Posterior vena cava (tissue), 2 donors: ENCODE data around the gene PRSS36. TPM values are rescaled to one million over a fixed set of nuclear protein-coding genes. Genes with fewer than 3 reads are reported as not detected.
A peak's percentile ranks its signal among the peaks of the same experiment; 100 is the strongest.
"Not testable (repeated sequence)": the region's sequence is repeated elsewhere in the genome, so short reads cannot be mapped to it uniquely, and the experiment has no call there.

ENCODE experiments used
- DNase-seq: peaks from one replicate; pipeline ENCODE4 v3.0.0-alpha.2; 2020; ENCODE audit warnings: low spot score
- intact Hi-C, 2 donors: fragments of 100-400 bp; cut with DNase I; formaldehyde crosslinking; loops; one replicate each; pipeline versions ENCODE4 v1.14.1 to v1.14.2; 2022 to 2023
- total RNA-seq, 2 donors: library from RNA; stranded (reverse); fragmentation: NEBNext Ultra II Directional; extraction: Animal tissue kit (Norgen Biotek cat#: 25700); gene quantifications; one replicate each; pipeline ENCODE4 v1.2.1, GENCODE V29; 2021
- donor health status: DM: yes; HTN: yes; CAD: no.
- donor health status: DM: yes; HTN: yes; CAD: no.

Gene PRSS36
- total RNA-seq, 2 donors from 2014 or later = 2.9 to 5.2 TPM

GRCh38 chr16:31111881-31112466 is 37.9 kb downstream of the PRSS36 start:
- DNase-seq = no peak
- intact Hi-C loops = no loop called here

DNA sequence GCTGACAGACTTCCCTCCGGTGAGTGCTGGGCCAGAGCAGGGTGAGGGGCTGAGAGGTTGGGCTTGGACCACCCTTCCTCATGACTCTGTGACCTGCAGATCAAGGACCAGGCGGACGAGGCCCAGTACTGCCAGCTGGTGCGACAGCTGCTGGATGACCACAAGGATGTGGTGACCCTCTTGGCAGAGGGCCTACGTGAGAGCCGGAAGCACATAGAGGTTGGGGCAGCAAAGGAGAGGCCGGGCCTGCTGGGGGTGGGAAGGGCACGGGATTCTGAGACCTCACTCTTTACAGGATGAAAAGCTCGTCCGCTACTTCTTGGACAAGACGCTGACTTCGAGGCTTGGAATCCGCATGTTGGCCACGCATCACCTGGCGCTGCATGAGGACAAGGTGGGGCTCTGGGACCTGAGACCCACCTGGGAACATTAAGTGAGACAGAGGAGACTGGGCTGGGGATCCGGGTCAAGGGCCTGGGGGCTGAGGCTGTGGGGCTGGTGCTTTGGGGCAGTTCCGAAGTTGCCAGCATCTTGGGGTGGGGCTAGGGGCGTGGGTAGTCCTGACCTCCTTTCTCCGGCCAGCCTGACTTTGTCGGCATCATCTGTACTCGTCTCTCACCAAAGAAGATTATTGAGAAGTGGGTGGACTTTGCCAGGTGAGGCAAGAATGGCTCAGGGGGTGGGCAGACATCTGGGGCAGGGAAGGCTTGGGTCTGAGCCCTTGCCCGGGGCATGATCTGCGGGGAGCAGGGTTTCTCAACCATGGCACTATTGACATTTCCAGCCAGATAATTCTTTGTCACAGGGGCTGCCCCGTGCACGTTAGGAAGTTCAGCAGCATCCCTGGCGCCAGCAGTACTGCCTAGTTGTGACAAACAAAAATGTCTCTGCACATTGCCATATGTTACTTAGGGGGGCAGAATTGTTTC is 39.5 kb downstream of the PRSS36 start:
- no peak for DNase-seq
- intact Hi-C loops = no loop called here

- intact Hi-C loops = no loop called here
Observed at GRCh38 chr16:31109622-31110021, 40.2 kb downstream of the PRSS36 start.

GRCh38 chr16:31108794-31109558 is 40.9 kb downstream of the PRSS36 start:
- intact Hi-C loops = no loop called here
- no peak for DNase-seq

More at GRCh38 chr16:31109622-31110021, 40.2 kb downstream of the PRSS36 start:
- DNase-seq = no peak

- intact Hi-C loops = no loop called here
- DNase-seq = peak; percentile 94
Observed at GRCh38 chr16:31108035-31108793, 41.7 kb downstream of the PRSS36 start, which contains the start of gene BCKDK. TSS of gene BCKDK (plus strand) at chr16:31108386. CDS start at chr16:31109224, 838 bp downstream.

DNA sequence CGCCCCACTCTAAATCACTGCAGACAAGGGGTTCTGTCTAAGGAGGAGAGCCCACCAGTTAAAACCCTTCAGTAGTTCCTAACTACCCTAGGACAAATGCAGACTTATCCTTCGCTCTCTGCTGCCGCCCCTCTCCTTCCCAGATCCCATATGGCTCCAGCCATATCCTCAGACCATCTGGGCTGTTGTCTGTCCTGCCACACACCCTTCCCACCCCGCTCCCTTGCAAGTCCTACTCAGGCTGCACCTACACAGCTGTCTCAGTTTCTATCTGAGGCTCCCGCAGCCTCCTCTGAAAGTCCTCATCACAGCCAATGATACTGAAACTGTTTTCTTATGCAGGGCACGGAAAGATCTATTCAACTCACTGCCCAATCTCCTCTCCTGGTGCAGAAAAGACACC is 42.4 kb downstream of the PRSS36 start:
- no peak for DNase-seq
- intact Hi-C loops = no loop called here

DNA sequence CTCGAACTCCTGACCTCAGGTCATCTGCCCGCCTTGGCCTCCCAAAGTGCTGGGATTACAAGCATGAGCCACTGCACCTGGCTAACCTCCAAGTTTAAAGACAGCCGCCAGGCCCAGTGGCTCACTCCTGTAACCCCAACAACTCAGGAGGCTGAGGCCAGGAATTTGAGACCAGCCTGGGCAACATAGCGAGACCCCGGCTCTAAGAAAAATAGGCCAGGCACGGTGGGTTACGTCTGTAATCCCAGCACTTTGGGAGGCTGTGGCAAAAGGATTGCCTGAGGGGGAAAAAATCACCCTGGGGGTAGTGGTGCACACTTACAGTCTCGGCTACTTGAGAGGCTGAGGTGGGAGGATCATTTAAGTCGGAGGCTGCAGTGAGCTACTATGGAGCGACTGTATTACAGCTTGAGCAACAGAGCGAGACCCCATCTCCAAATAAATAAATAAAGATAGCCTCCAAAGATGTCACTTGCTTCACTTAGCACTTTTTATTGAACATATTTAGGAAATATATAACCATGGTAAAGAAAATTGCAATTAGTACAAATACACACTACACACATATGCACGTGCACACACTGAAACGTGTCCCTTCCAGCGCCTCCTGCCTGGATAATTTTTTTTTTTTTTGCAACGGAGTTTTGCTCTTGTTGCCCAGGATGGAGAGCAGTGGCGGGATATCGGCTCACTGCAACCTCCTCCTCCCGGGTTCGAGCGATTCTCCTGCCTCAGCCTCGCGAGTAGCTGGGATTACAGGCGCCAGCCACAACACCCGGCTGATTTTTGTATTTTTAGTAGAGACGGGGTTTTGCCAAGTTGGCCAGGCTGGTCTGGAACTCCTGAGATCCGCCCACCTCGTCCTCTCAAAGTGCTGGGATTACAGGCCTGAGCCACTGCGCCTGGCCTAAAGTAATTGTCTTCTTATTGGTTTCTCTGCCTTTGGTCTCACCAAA is 43.1 kb downstream of the PRSS36 start:
- intact Hi-C loops = no loop called here
- no peak for DNase-seq

DNA sequence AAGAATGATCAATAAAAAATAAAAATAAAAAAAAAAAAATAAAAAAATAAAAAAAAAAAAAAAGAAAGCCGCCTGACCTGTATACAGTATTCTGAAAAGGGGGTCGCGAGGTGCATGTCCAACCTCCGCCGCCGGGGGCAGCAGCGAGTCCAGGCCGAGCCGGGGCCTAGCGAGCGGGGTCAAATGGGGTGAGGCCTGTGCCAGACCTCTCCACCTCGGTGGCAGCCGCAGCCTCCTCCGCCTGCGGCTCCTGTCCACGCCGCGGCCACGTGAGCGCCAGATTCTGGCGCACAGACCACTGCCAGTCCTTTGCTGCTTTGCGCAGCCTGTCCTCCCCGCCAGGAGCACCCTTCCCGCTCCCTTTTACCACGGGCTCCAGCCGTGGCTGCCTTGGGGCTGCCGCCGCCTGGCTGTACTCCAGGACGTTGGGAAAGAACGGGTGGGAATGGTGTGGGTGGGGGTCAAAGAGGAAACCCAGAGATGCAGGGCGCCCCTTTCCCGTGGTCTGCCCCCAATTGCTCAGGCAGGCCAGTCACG is 44.1 kb downstream of the PRSS36 start:
- DNase-seq = peak; percentile 95
- intact Hi-C loops = no loop called here

GRCh38 chr16:31100876-31101641 is 48.8 kb downstream of the PRSS36 start:
- DNase-seq, intact Hi-C loops: not testable (repeated sequence)

- no peak for DNase-seq
- intact Hi-C loops = loop anchor here in 1 of 2 donors (10.0 kb wide), 1 partner anchor 115 kb away; the partner anchor contains the start of gene HSD3B7
Observed at GRCh38 chr16:31099860-31100638, 49.8 kb downstream of the PRSS36 start.

- intact Hi-C loops = loop anchor here in 1 of 2 donors (10.0 kb wide), 1 partner anchor 110 kb away; the partner anchor contains the start of gene HSD3B7
- peak; percentile 99 for DNase-seq
Observed at GRCh38 chr16:31094424-31095120, 55.3 kb downstream of the PRSS36 start, which contains the start of gene VKORC1. TSS of gene VKORC1 (minus strand) at chr16:31094797. CDS start at chr16:31094729, 68 bp downstream.

- DNase-seq = no peak
- intact Hi-C loops = loop anchor here in 1 of 2 donors (10.0 kb wide), 1 partner anchor 109 kb away; the partner anchor contains the start of gene HSD3B7
Observed at GRCh38 chr16:31094088-31094423, 55.8 kb downstream of the PRSS36 start.

DNA sequence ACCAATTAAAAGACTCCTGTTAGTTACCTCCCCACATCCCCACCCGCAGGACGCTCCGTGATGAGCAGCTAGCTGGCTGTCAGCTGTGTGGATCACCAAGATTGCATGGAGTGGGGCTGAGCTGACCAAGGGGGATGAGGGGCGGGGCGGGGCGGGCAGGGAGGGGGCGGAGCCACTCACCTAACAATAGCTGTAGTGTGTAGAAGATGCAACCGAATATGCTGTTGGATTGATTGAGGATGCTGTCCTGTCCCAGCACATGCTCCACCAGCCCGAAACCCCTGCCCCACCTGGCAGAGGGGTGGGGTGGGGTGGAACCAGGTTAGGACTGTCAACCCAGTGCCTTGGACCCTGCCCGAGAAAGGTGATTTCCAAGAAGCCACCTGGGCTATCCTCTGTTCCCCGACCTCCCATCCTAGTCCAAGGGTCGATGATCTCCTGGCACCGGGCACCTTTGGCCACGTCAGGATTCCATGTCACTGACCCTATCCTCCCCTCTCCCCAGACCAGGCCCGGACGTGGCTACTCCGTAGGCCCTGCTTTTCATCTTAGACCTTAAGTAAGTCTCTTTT is 56.6 kb downstream of the PRSS36 start:
- DNase-seq = peak; percentile 72
- intact Hi-C loops = loop anchor here in 1 of 2 donors (10.0 kb wide), 1 partner anchor 108 kb away; the partner anchor contains the start of gene HSD3B7

GRCh38 chr16:31092330-31092729 is 57.5 kb downstream of the PRSS36 start:
- intact Hi-C loops = loop anchor here in 1 of 2 donors (10.0 kb wide), 1 partner anchor 108 kb away; the partner anchor contains the start of gene HSD3B7
- DNase-seq = peak; percentile 76

DNA sequence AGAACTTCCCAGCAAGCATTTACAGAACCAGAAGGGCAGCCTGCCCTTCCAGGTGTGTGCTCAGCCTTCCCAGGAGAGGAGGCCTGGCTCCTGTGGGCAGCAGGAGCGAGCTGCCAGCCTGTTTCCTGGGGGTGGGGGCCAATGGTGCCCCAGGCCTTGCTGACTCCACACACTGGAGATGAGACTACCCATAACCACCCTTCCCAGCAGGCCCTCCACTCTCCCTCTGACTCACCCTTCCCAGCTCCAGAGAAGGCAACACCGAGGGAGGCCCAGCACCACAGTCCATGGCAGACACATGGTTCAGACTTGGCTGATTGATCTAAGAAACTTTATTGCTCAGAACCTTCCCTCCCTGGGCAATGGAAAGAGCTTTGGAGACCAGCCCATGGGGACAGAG is 59.3 kb downstream of the PRSS36 start:
- DNase-seq = peak; percentile 50
- intact Hi-C loops = loop anchor here in 1 of 2 donors (10.0 kb wide), 1 partner anchor 106 kb away; the partner anchor contains the start of gene HSD3B7
